Measurements from ENCODE around the gene PIERCE2.

DNA sequence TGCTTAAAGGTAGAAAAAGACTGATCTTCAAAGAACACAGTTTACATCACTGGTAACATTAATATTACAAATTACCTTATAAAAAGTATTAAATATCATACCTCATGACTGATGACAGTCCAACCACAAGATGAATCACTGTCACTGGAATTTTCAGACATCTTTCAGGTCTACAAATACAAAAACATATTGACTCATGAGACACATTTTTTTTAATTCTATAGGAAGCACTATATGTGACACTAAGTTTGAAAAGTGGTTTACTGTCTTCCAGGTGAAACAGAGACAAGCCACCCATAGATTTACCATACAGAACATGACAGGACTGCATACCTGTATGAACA, 19.1 kb upstream of the PIERCE2 start:
- TF ChIP-seq EP300 (IDR thresholded peaks at IDR 0.05; ENCODE audit: low read depth) (no peak), POLR2A (IDR thresholded peaks at IDR 0.05) (no peak), CTCF (IDR thresholded peaks at IDR 0.05) (no peak)

Data from transverse colon (tissue), 3 donors.